Middle frontal gyrus (tissue), 1 donor: ENCODE results near the gene RLF.
A peak's percentile ranks its signal among the peaks of the same experiment; 100 is the strongest.

ENCODE experiments used
- DNase-seq: peaks from one replicate; pipeline ENCODE4 v3.0.0-alpha.2; 2015; ENCODE audit warnings: low spot score; ENCODE audit errors: extremely low spot score

The RLF gene

GRCh38 chr1:40226192-40226591 is 65.0 kb downstream of the RLF start:
- no peak for DNase-seq

- DNase-seq = no peak
Measured at GRCh38 chr1:40232444-40232843, 71.3 kb downstream of the RLF start.

- DNase-seq = no peak
Measured at GRCh38 chr1:40239626-40240025, 78.4 kb downstream of the RLF start.

GRCh38 chr1:40240390-40240789 is 79.2 kb downstream of the RLF start:
- DNase-seq = no peak

- no peak for DNase-seq
Measured at GRCh38 chr1:40241362-40241761, 80.2 kb downstream of the RLF start.

GRCh38 chr1:40243351-40243750 is 82.2 kb downstream of the RLF start:
- DNase-seq = no peak

GRCh38 chr1:40244138-40244744 is 83.1 kb downstream of the RLF start:
- no peak for DNase-seq

- no peak for DNase-seq
Measured at GRCh38 chr1:40245686-40246085, 84.5 kb downstream of the RLF start.

- DNase-seq = no peak
Measured at GRCh38 chr1:40247655-40248054, 86.5 kb downstream of the RLF start, which contains the start of gene TMCO2. TMCO2 (plus strand) TSS chr1:40247937; CDS start chr1:40247994, 57 bp downstream.

- DNase-seq = no peak
Measured at GRCh38 chr1:40248412-40248811, 87.2 kb downstream of the RLF start.

GRCh38 chr1:40251456-40251855 is 90.3 kb downstream of the RLF start:
- DNase-seq = no peak

- no peak for DNase-seq
Measured at GRCh38 chr1:40252601-40253000, 91.4 kb downstream of the RLF start.

- DNase-seq = no peak
Measured at GRCh38 chr1:40255231-40255630, 94.0 kb downstream of the RLF start.

- DNase-seq = no peak
Measured at GRCh38 chr1:40256401-40257084, 95.4 kb downstream of the RLF start.

- peak; percentile 9 for DNase-seq
Measured at GRCh38 chr1:40257313-40257687, 96.1 kb downstream of the RLF start.

- peak; percentile 92 for DNase-seq
Measured at GRCh38 chr1:40257688-40258444, 96.7 kb downstream of the RLF start, which contains the start of gene ZMPSTE24. ZMPSTE24 (plus strand) TSS chr1:40258236; CDS start chr1:40258272, 36 bp downstream.

- no peak for DNase-seq
Measured at GRCh38 chr1:40258445-40258769, 97.2 kb downstream of the RLF start.

GRCh38 chr1:40264354-40264781 is 103.2 kb downstream of the RLF start:
- no peak for DNase-seq

- DNase-seq = no peak
Measured at GRCh38 chr1:40265298-40265697, 104.1 kb downstream of the RLF start.

GRCh38 chr1:40265919-40266318 is 104.7 kb downstream of the RLF start:
- DNase-seq = no peak

GRCh38 chr1:40266786-40267535 is 105.8 kb downstream of the RLF start:
- DNase-seq = no peak

GRCh38 chr1:40267767-40268187 is 106.6 kb downstream of the RLF start:
- no peak for DNase-seq
